Mesenchymal stem cell (in vitro differentiated cells and primary cell): ENCODE measurements around the gene UNC5B.

Source experiments
- DNase-seq: peaks from one replicate; pipeline ENCODE4 v3.0.0-alpha.2; 2013
- H2AFZ ChIP-seq: one replicate; pipeline ENCODE4 v1.6.1; 2013; ENCODE audit warnings: low read depth, mild to moderate bottlenecking, control low read depth, inconsistent platforms, low read length, moderate library complexity
- H2AK5ac ChIP-seq: 2 replicates; pipeline ENCODE4 v1.6.1; 2013; ENCODE audit warnings: low read length, moderate library complexity, mild to moderate bottlenecking, inconsistent platforms; ENCODE audit not compliant: severe bottlenecking
- H2BK120ac ChIP-seq: one replicate; pipeline ENCODE4 v1.6.1; 2013; ENCODE audit warnings: low read depth, mild to moderate bottlenecking, inconsistent platforms, low read length, moderate library complexity
- H2BK12ac ChIP-seq, 2 experiments: one replicate each; pipeline ENCODE4 v1.6.1; 2013; ENCODE audit warnings: inconsistent platforms in 2 of 2, low read length in 2 of 2, mild to moderate bottlenecking in 2 of 2, moderate library complexity in 2 of 2, control low read depth in 1 of 2
- H2BK15ac ChIP-seq: one replicate; pipeline ENCODE4 v1.6.1; 2013; ENCODE audit warnings: mild to moderate bottlenecking, low read depth, inconsistent platforms; ENCODE audit not compliant: poor library complexity, severe bottlenecking
- H2BK5ac ChIP-seq: 2 replicates; pipeline ENCODE4 v1.6.1; 2013; ENCODE audit warnings: low read depth, mild to moderate bottlenecking, low read length, control low read depth, inconsistent platforms; ENCODE audit not compliant: poor library complexity, severe bottlenecking
- H3K14ac ChIP-seq, 2 experiments: one replicate each; pipeline ENCODE4 v1.6.1; 2013; ENCODE audit warnings: inconsistent platforms in 2 of 2, low read length in 2 of 2, control low read depth in 1 of 2, mild to moderate bottlenecking in 1 of 2, moderate library complexity in 1 of 2
- H3K18ac ChIP-seq, 2 experiments: one replicate each; pipeline ENCODE4 v1.6.1; 2013; ENCODE audit warnings: inconsistent platforms in 2 of 2, low read length in 2 of 2, control low read depth in 1 of 2, low read depth in 1 of 2, mild to moderate bottlenecking in 1 of 2
- H3K23ac ChIP-seq, 2 experiments: one replicate each; pipeline ENCODE4 v1.6.1; 2013; ENCODE audit warnings: inconsistent platforms in 2 of 2, low read length in 2 of 2, mild to moderate bottlenecking in 2 of 2, moderate library complexity in 2 of 2, control low read depth in 1 of 2
- H3K27ac ChIP-seq: 2 replicates; pipeline ENCODE4 v1.5.1; 2013; ENCODE audit warnings: mild to moderate bottlenecking, moderate library complexity, low read length, control low read depth, inconsistent platforms; ENCODE audit not compliant: poor library complexity, severe bottlenecking
- H3K27me3 ChIP-seq, 2 experiments: 2 replicates each; pipeline versions ENCODE4 v1.6.1 to v1.7.0; 2013; ENCODE audit warnings: low read length in 2 of 2, mild to moderate bottlenecking in 2 of 2, moderate library complexity in 2 of 2, control low read depth in 1 of 2, inconsistent platforms in 1 of 2; ENCODE audit not compliant: control insufficient read depth in 1 of 2, insufficient read depth in 1 of 2
- H3K36me3 ChIP-seq, 2 experiments: 2 replicates each; pipeline versions ENCODE4 v1.6.1 to v1.7.0; 2013; ENCODE audit warnings: low read length in 2 of 2, control low read depth in 1 of 2, inconsistent platforms in 1 of 2, low read depth in 1 of 2, mild to moderate bottlenecking in 1 of 2; ENCODE audit not compliant: insufficient read depth in 2 of 2, control insufficient read depth in 1 of 2
- H3K4ac ChIP-seq, 2 experiments: one replicate each; pipeline ENCODE4 v1.6.1; 2013; ENCODE audit warnings: inconsistent platforms in 2 of 2, low read length in 2 of 2, mild to moderate bottlenecking in 2 of 2, moderate library complexity in 2 of 2, control low read depth in 1 of 2, low read depth in 1 of 2
- H3K4me1 ChIP-seq: 2 replicates; pipeline ENCODE4 v1.6.1; 2013; ENCODE audit warnings: low read depth, low read length, control low read depth; ENCODE audit not compliant: control insufficient read depth, insufficient read depth
- H3K4me2 ChIP-seq: 2 replicates; pipeline ENCODE4 v1.6.1; 2013; ENCODE audit warnings: low read length, mild to moderate bottlenecking, inconsistent platforms; ENCODE audit not compliant: poor library complexity, severe bottlenecking
- H3K4me3 ChIP-seq, 2 experiments: 2 replicates each; pipeline versions ENCODE4 v1.5.1 to v1.7.0; 2013; ENCODE audit warnings: low read length in 2 of 2, mild to moderate bottlenecking in 2 of 2, control low read depth in 1 of 2, low read depth in 1 of 2; ENCODE audit not compliant: insufficient read depth in 1 of 2
- H3K79me1 ChIP-seq: replicated peaks from 2 replicates; pipeline ENCODE4 v1.6.1; 2013; ENCODE audit warnings: mild to moderate bottlenecking, control low read depth, low read length, inconsistent platforms; ENCODE audit not compliant: poor library complexity, severe bottlenecking
- H3K9ac ChIP-seq: 2 replicates; pipeline ENCODE4 v1.7.0; 2013; ENCODE audit warnings: mild to moderate bottlenecking, low read length, moderate library complexity
- H3K9me3 ChIP-seq: 2 replicates; pipeline ENCODE4 v1.7.0; 2013; ENCODE audit warnings: mild to moderate bottlenecking, low read length; ENCODE audit not compliant: control insufficient read depth
- H4K8ac ChIP-seq: one replicate; pipeline ENCODE4 v1.6.1; 2013; ENCODE audit warnings: inconsistent platforms, mild to moderate bottlenecking, low read length, moderate library complexity
- H4K91ac ChIP-seq: one replicate; pipeline ENCODE4 v1.6.1; 2013; ENCODE audit warnings: mild to moderate bottlenecking, low read length, inconsistent platforms
- WGBS: methylation state at CpG from one replicate; pipeline ENCODE4 v1.1.7; 2013; ENCODE audit warnings: mixed read lengths; 5-methylcytosine and 5-hydroxymethylcytosine counted together

UNC5B gene

GRCh38 chr10:71251319-71251718, 38.9 kb downstream of the UNC5B start:
- WGBS = 85% methylated on average over 6 of the region's 6 CpGs

GRCh38 chr10:71252220-71252619, 39.9 kb downstream of the UNC5B start:
- Histone ChIP-seq H3K4me2 (no peak overlapping the region), H3K79me1 (no peaks in the 10 kb centered on the region), H3K9me3 (no peaks in the 10 kb centered on the region), H3K36me3 (no peaks in the 10 kb centered on the region), H3K9ac (no peak overlapping the region), H3K23ac (no peak overlapping the region), H2BK5ac (no peak overlapping the region), H3K14ac (no peak overlapping the region), H2BK15ac (no peak overlapping the region), H3K27ac (no peak overlapping the region), H2BK120ac (no peak overlapping the region), H2AFZ (no peak overlapping the region), H3K4ac (no peak overlapping the region), H2AK5ac (no peak overlapping the region), H4K91ac (no peak overlapping the region), H3K27me3 (peaks cover 0 to 38% of the 10 kb centered on the region in 2 experiments), H3K18ac (no peak overlapping the region), H4K8ac (no peak overlapping the region), H2BK12ac (no peak overlapping the region), H3K4me3 (no peak overlapping the region), H3K4me1 (peaks cover 3% of the 10 kb centered on the region)
- DNase-seq = no peak
- WGBS = 100% methylated on average over 3 of the region's 6 CpGs

More at GRCh38 chr10:71251319-71251718, 38.9 kb downstream of the UNC5B start:
- Histone ChIP-seq H3K14ac (no peak overlapping the region), H3K36me3 (no peaks in the 10 kb centered on the region), H3K4ac (no peak overlapping the region), H4K91ac (no peak overlapping the region), H4K8ac (no peak overlapping the region), H3K27ac (no peak overlapping the region), H2BK15ac (no peak overlapping the region), H3K79me1 (no peaks in the 10 kb centered on the region), H3K4me2 (no peak overlapping the region), H3K9me3 (no peaks in the 10 kb centered on the region), H3K27me3 (peaks cover 0 to 39% of the 10 kb centered on the region in 2 experiments), H2AK5ac (no peak overlapping the region), H2BK5ac (no peak overlapping the region), H2AFZ (no peak overlapping the region), H3K9ac (no peak overlapping the region), H3K18ac (no peak overlapping the region), H3K4me3 (no peak overlapping the region), H2BK12ac (no peak overlapping the region), H2BK120ac (no peak overlapping the region), H3K23ac (no peak overlapping the region), H3K4me1 (peaks cover 3% of the 10 kb centered on the region)
- DNase-seq = no peak

GRCh38 chr10:71253981-71254818, 41.8 kb downstream of the UNC5B start:
- Histone ChIP-seq H2BK15ac (no peak overlapping the region), H4K8ac (no peak overlapping the region), H3K18ac (peak overlapping the region; percentile 15 to 48), H3K4me1 (peaks cover 3% of the 10 kb centered on the region), H2AK5ac (no peak overlapping the region), H3K23ac (no peak overlapping the region), H3K4ac (peak overlapping the region in 1 of 2 experiments; percentile 24), H3K27ac (no peak overlapping the region), H3K9ac (no peak overlapping the region), H4K91ac (peak overlapping the region; percentile 36), H3K4me3 (no peak overlapping the region), H2BK5ac (no peak overlapping the region), H3K4me2 (no peak overlapping the region), H2AFZ (no peak overlapping the region), H3K27me3 (peaks cover 0 to 40% of the 10 kb centered on the region in 2 experiments), H3K36me3 (no peaks in the 10 kb centered on the region), H3K79me1 (no peaks in the 10 kb centered on the region), H2BK12ac (peak overlapping the region; percentile 22 to 61), H3K14ac (no peak overlapping the region), H2BK120ac (peak overlapping the region; percentile 9), H3K9me3 (no peaks in the 10 kb centered on the region)
- DNase-seq = no peak
- 88% methylated on average over 16 of the region's 17 CpGs for WGBS

- H2AFZ ChIP-seq = no peak overlapping the region
- peak overlapping the region in 1 of 2 experiments; percentile 16 for H3K4me3 ChIP-seq
- H2BK12ac ChIP-seq = peak overlapping the region in 1 of 2 experiments; percentile 6
- peak overlapping the region; percentile 15 to 24 for H3K4ac ChIP-seq
- H2BK120ac ChIP-seq = no peak overlapping the region
- H3K36me3 ChIP-seq = no peaks in the 10 kb centered on the region
- no peak overlapping the region for H3K27ac ChIP-seq
- H3K9ac ChIP-seq = peak overlapping the region; percentile 36
- H4K8ac ChIP-seq = no peak overlapping the region
- WGBS = 87% methylated on average over 9 of the region's 9 CpGs
- H3K4me2 ChIP-seq = no peak overlapping the region
- H3K27me3 ChIP-seq = peaks cover 0 to 33% of the 10 kb centered on the region in 2 experiments
- peaks cover 5% of the 10 kb centered on the region for H3K4me1 ChIP-seq
- peak overlapping the region; percentile 18 to 29 for H3K18ac ChIP-seq
- no peak overlapping the region for H3K23ac ChIP-seq
- H2AK5ac ChIP-seq = no peak overlapping the region
- no peaks in the 10 kb centered on the region for H3K79me1 ChIP-seq
- peak overlapping the region in 1 of 2 experiments; percentile 29 for H3K14ac ChIP-seq
- no peak overlapping the region for H2BK5ac ChIP-seq
- H4K91ac ChIP-seq = no peak overlapping the region
- no peak for DNase-seq
- H2BK15ac ChIP-seq = no peak overlapping the region
- H3K9me3 ChIP-seq = no peaks in the 10 kb centered on the region
Observed at GRCh38 chr10:71254834-71255549, 42.6 kb downstream of the UNC5B start.
